Activated naive CD4-positive, alpha-beta T cell (primary cell): ENCODE measurements around the gene LRRC36.

ENCODE experiments used
- DNase-seq, 4 experiments: peaks; one replicate each; lab custom pipeline; 2025; lab: John Stamatoyannopoulos, UW

The LRRC36 gene

GRCh38 chr16:67326472-67327309 lies at the start of gene LRRC36, which contains the start of gene KCTD19:
LRRC36 (plus strand) TSS chr16:67326815; CDS start chr16:67326863, 48 bp downstream.
KCTD19 (minus strand) TSS chr16:67326741; CDS start chr16:67326707, 34 bp downstream.
- DNase-seq, result peak in 3 of 4 experiments; percentile 4 to 22 (median 10)

GRCh38 chr16:67277294-67277998 lies 49.2 kb upstream of the LRRC36 start:
- no peak for DNase-seq

GRCh38 chr16:67277999-67278772 lies 48.4 kb upstream of the LRRC36 start:
- DNase-seq, result no peak

- peak; percentile 21 to 45 (median 39) for DNase-seq
Observed at GRCh38 chr16:67278773-67279295, 47.8 kb upstream of the LRRC36 start.

GRCh38 chr16:67279296-67280089 lies 47.1 kb upstream of the LRRC36 start, which contains the start of gene PLEKHG4:
PLEKHG4 (plus strand) TSS chr16:67279532; CDS start chr16:67280045, 513 bp downstream.
- DNase-seq, result peak; percentile 50 to 76 (median 66)

GRCh38 chr16:67280090-67281015 lies 46.3 kb upstream of the LRRC36 start:
- no peak for DNase-seq

GRCh38 chr16:67281536-67282446 lies 44.8 kb upstream of the LRRC36 start:
- DNase-seq, result no peak

GRCh38 chr16:67282447-67282805 lies 44.2 kb upstream of the LRRC36 start:
- DNase-seq, result no peak

GRCh38 chr16:67283039-67283825 lies 43.4 kb upstream of the LRRC36 start:
- no peak for DNase-seq

GRCh38 chr16:67283826-67284555 lies 42.6 kb upstream of the LRRC36 start:
- no peak for DNase-seq

- no peak for DNase-seq
Observed at GRCh38 chr16:67284699-67285646, 41.6 kb upstream of the LRRC36 start.

- no peak for DNase-seq
Observed at GRCh38 chr16:67286441-67287235, 40.0 kb upstream of the LRRC36 start.

GRCh38 chr16:67287960-67288359 lies 38.7 kb upstream of the LRRC36 start:
- DNase-seq, result no peak

- DNase-seq, result no peak
Observed at GRCh38 chr16:67291461-67291860, 35.2 kb upstream of the LRRC36 start.

- no peak for DNase-seq
Observed at GRCh38 chr16:67294171-67294757, 32.4 kb upstream of the LRRC36 start.
